GM19351 (cell line): ENCODE data around the gene JMJD8.

Source experiments
- ATAC-seq: cut with Tn5 transposase; IDR thresholded peaks from one replicate; pipeline ENCODE4 v1.9.1; 2021; ENCODE audit warnings: mild to moderate bottlenecking, moderate library complexity; ENCODE audit not compliant: unreplicated experiment

Gene JMJD8, protein sequence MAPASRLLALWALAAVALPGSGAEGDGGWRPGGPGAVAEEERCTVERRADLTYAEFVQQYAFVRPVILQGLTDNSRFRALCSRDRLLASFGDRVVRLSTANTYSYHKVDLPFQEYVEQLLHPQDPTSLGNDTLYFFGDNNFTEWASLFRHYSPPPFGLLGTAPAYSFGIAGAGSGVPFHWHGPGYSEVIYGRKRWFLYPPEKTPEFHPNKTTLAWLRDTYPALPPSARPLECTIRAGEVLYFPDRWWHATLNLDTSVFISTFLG

DNA sequence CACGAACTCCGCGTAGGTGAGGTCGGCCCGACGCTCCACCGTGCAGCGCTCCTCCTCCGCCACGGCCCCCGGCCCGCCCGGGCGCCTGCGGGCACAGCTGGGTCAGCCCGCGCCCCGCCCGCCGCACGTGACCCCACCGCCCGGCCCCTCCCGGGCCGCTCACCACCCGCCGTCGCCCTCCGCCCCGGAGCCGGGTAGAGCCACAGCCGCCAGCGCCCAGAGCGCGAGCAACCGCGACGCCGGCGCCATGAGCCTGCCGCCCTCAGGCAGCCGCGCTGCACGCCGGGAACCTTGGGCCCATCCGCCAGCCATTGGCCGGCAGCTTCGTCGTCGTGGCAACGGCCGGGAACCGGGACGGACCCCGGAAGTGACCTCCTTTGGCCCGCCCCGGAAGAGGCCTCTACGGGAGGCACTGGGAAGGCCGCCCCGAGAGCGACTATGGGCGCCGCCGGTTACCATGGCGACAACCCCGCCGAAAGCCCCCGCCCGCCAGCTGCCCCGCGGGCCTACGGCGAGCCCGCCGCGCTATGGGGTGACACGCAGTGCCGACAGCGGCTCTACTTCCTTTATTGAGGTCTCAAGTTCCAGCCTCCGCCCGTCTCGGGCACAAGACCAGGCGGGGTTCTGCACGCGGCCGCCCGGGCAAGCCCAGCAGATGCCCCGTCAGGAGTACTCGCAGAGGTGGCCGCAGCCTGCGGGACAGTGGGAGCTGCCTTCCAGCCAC lies at the start of gene JMJD8:
JMJD8 (minus strand) TSS at position 264 of the 724 bp plus-strand sequence; CDS start at position 249, 15 bp downstream.
- peak; percentile 79 for ATAC-seq

DNA sequence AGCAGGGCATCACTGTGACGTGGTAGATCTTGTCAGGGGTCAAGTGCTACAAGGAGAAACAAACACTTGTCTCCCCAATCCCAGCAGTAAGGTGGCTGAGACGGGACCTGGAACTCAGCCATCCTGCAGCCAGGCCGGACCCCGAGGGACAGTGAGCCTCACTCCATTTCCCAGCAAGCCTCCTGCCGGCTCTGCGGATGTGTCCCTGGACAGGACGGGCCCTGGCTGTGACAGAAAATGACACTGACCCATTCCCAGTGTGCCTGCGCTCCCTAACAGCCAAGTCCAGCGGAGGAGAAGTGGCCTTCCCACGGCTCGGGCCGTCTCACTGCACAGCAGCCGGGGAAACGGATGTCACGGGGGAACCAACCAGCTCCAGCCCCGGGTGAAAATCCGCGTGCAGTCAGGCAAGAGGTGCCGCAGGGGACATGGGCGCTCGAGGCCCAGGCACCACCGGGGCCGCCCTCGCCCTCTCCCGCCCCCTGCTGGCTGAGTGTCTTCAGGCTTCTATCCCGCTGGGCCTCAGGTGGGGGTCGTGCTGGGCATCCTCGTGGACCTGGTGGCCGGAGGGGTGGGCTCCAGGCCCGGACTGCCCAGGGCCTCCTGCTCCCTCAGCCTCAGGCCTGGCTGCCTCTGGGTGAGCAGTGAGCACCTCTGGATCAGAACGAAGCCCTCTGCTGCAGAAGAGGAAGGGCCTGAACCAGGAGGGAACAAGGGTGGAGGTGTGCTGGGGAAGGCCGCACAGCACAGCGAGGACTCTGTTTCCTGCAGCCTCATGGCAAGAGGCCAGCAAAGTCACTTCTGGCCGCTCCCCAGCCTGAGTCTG lies 49.5 kb upstream of the JMJD8 start:
- ATAC-seq, result no peak

DNA sequence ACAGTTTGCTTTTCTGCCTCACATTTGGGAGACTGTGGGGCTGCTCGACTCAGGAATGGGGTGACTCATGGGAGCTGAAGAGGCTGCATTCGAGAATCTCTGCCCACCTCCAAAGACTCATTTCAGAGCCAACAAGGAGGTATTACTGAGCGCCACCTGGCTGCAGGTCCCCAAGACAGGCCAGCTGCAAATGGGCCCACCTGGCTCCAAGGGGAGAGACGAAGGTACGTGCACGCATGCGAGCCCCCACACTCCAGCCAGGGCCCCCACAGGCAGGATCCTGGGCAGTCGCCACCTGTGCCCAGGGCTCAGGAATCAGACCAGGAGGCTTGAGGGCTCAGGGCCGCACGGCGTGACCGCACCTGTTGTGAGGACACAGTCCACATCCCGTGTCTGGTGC lies 48.8 kb upstream of the JMJD8 start:
- no peak for ATAC-seq

DNA sequence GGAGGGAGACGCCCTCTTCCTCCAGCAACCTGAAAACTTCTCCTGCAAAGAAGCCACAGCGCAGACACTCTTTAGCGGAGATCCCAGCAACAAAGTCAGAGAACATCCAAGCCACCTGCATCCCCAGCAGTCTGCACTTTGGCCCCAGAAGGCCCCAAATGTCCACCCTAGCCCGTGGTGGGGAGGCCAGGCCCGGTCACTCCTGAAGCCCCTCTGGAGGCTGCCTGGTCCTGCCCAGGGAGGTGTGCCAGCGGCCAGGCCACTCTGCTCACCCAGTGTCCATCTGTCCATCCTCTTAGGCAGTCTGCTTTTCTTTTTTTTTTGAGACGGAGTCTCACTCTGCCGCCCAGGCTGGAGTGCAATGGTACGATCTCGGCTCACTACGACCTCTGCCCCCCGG lies 48.2 kb upstream of the JMJD8 start:
- ATAC-seq, result no peak

DNA sequence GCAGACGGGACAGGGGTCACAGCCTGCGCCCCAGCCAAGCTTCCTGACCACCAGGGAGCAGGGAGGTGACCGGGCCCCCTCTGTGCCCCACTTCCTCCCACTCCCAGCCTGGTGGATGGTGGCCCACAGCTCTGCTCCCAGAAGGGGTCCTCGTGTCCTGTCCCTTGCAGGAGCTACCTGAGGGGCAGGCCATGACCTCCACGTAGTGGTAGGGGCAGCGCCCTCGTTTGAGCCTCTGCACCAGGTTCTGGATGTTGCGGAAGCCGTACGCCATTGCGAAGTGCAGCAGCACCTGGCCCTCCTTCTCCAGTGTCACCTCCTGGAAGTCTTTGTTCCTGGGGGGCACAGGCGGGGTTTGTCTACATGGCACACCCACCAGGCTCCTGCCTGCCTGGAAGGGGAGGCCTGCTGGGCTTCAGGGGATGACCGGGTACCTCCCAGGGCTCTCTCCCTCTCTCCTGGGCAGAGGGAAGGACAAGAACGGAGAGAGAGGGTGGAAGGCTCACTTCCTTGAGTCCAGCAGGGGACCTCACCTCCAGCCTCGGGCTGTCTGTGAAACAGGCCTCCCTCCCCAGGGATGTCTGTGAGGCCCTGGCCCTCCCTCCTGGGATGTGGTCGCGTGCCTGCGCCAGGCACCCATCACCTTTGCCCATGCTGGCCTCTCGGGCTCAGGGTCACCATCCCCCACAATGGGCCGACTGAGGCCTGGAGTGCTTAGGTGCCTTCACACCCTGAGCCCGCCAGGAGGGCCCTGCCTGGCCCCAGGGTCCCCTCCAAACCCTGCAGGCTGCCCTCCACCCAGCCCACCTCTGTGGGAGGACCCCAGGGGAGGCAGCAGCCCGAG lies 46.8 kb upstream of the JMJD8 start:
- no peak for ATAC-seq

DNA sequence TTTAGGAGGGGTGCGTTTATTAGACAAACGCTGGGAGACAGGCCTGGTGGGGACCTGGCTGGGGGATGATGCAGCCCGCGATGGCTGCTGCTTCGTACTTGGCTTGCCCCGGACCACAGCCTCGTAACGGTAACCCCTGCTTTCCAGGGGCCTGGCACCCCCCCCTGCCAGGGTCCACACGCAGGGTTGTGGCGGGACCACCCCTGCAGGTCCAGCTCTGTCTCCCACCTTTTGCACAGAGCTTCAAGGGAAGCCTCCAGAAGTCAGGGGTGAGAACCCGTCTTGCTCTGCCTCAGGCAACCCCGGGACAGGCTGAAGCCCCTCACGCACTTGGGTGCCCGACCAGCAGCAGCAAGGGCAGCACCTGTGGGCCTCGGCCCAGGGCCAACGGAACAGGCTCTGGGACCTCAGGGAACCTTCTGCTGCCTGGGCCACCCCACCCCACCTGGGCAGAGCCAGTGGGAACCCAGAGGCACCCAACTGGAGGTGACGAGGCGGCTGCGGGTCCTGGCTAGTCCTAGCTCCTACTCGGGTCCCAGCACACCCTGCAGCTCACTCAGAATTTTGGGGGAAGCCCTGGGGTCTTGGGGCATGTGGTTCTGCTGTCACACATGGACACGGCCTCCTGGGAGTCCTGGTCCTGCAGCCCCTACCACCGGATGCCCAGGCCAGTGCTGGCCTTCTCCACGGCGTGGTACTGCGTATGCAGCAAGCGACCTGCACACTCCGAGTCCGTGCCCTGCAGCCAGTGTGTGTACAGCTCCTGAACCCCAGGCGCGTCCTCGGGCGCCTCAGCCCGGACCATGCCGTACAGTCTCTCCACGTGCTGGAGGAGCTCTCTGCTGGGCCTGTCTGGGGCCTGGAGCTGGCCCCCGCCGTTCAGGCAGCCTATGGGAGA lies 45.9 kb upstream of the JMJD8 start:
- ATAC-seq, result no peak

DNA sequence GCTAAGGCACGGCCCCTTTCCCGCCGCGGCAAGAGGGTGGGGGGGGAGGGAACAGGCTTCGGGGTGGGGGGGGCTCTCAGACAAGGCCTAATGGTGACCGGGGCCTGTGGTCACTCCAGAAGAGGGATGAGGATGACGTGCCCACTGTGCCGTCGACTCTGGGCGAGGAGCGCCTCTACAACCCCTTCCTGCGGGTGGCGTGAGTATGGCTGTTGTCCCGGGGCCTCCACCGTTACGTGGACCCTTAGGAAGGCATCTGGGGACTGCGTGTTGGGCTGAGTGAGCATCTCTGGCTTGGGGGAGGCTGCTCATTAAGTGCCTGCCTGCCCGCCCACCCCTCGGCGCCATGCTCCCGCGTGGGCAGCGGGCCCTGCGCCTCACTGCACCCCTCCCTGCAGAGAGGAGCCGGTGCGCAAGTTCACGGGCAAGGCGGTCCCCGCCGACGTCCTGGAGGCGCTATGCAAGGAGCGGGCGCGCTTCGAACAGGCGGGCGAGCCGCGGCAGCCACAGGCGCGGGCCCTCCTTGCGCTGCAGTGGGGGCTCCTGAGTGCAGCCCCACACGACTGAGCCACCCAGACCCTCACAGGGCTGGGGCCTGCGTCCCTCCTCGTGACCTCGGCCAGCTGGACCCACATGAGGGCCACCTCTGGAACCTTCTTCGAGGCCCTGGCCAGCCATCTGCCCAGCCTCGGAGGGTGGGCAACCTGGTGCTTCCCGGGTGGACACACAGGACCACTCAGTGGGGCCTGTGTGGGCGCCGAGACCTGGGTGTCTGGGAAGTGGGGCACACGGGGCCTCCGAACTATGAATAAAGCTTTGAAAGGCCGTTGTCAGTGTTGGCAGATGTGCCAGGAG lies 45.0 kb upstream of the JMJD8 start:
- ATAC-seq, result no peak

DNA sequence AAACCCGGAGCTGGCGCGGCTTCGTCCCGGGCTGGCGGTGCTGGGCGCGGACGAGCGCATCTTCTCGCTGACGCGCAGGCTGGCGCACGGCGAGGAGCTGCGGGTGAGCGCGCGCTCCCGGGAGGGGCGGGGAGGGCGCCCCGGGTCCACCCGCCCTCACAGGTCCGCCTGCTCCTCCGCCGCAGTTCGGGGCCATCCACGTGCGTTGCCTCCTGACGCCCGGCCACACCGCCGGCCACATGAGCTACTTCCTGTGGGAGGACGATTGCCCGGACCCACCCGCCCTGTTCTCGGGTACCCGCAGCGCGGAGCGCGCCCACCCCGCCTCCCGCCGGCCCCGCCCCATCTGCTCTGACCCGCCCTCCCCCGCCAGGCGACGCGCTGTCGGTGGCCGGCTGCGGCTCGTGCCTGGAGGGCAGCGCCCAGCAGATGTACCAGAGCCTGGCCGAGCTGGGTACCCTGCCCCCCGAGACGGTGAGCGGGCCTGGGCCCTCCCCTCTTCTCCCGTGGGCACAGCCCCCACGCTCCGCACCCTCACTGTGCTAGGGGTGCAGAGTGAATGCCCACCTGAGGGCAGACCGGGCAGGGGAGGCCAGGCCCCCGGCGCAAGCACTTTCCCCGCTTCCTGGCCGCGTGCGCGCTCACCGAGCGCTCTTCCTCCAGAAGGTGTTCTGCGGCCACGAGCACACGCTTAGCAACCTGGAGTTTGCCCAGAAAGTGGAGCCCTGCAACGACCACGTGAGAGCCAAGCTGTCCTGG lies 44.2 kb upstream of the JMJD8 start:
- ATAC-seq, result no peak

DNA sequence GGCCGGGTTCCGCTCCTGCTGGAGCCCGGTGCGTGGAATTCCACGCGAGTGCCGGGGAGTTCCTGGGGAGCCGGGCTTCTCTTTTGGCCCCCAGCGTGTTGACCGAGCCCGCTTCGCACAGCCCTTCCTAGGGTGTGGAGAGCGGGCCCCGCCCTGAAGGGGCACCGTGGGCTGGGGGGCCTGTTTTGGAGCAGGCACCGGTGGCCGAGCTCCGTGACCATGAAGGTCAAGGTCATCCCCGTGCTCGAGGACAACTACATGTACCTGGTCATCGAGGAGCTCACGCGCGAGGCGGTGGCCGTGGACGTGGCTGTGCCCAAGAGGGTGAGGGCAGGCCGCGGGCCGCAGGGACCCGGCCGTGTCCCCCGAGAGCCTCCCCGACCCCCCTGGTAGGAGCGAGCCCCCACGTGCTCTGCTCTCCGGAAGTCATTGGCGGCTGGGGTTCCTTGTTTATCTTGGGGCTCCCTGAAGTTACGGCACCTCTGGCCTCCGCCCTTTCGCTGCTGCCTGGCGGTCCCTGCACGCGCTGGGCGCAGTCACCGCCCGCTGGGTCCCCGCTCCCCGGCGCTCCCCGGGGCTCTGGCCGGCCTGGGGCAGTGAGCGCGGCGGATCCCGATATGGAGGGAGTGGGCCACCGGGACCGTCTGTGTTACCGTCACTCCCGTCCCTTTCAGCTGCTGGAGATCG lies 43.3 kb upstream of the JMJD8 start:
- peak; percentile 14 for ATAC-seq

DNA sequence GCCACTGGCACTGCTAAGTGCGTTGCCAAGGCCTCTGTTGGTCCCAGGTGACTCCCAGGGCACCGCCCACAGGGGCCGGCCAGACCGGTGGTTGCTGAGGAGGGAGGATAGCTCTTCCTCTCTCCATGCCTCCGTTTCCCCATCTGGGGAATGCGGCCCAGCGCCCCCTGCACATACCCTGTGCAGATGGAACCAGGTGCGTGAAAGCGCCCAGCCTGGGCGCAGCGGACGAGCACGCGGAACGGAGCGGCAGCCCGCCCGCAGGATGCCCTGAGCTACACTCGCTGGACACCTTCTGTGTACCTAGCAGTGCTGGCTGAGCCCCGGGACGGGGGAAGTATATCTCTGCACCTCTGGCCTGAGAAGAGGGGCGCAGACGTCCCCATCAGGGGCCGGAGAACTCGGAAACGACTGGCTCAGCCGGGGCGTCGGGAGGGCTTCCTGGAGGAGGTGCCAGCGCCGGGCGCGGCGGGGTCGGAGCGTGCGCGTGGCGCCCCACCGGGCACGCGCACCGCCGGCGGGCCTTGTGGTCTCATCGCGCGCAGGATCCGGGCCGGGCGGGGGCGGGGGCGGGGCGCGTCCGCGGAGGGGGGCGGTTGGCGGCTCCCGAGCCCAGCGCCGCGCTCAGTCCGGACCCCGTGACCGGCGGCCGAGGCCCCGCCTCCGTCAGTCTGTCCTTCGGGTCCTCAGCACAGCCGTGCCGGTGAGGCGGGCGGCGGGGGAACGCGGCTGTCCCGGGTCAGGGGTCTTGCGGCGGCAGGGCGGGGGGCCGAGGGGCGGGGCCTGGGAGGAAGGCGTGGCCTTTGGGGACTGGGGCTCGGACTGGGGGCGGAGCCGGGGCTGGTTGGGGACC lies 42.5 kb upstream of the JMJD8 start, which contains the start of the genes CCDC78 and HAGHL:
CCDC78 (minus strand) TSS at position 6 of the 853 bp plus-strand sequence. CDS start 76 bp downstream, outside the sequence.
HAGHL (plus strand) TSS at position 669 of the 853 bp plus-strand sequence. CDS start 404 bp downstream, outside the sequence.
- ATAC-seq, result peak; percentile 37

DNA sequence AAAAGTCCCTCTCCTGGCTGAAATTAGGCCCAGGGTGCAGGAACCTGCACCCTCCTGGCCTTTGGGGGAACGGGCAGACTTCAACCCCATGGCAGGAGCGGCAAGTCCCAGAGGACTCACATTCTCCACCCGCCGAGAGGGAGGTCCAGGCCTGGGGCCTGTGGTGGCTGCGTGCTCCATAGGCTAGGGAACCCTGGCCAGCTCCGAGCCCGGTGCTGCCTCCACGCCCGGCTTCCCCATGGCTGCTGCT lies 42.0 kb upstream of the JMJD8 start:
- ATAC-seq, result no peak

DNA sequence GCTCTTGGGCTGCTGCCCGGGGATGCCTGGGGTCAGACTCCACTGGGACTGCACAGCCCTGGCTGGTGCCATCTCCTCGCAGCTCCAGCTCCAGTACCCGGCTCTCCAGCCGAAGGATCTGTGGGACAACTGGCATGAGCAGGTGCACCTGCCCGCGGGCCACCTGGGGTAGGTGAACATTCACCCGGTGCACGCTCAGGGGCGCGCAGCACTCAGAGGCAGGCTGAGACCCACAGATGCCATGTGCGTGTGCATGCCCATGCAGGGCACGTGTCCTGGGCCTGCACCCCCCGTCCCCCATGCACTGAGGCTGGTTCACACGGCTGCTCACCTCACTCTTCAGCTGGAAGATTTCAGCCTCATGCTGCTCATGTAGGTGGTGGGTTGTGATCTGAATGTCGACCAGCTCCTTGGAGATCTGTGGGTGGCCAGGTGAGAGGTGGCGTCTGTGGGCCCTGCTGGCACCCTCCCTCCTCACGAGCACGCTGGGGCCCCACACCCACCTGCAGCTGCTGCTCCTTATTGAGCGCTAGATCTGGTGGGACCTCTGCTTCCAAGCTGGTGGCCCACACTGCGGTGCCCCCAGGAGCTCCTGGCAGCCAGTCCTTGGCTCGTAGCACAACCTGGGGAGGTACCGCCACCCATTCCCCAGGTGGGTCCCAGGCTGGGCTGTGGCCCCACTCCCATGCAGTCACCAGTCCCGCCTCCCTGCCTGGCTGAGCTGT lies 41.5 kb upstream of the JMJD8 start:
- ATAC-seq, result no peak

DNA sequence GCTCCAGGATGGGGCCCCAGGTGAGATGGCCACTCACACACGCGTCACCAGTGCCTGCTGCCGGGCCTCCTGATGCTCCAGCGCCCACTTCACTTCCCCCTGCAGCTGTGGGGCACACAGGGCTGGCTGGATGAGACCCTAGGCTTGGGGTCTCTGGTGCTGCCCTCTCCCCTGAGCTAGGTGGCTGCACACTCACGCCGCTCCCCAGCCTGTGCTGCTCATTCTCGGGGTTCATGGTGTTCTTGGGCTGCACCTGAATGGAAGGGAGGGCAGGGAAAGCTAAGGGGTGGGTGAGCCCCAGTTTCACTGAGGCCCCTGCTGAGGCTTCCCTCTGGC lies 40.9 kb upstream of the JMJD8 start:
- ATAC-seq, result no peak

DNA sequence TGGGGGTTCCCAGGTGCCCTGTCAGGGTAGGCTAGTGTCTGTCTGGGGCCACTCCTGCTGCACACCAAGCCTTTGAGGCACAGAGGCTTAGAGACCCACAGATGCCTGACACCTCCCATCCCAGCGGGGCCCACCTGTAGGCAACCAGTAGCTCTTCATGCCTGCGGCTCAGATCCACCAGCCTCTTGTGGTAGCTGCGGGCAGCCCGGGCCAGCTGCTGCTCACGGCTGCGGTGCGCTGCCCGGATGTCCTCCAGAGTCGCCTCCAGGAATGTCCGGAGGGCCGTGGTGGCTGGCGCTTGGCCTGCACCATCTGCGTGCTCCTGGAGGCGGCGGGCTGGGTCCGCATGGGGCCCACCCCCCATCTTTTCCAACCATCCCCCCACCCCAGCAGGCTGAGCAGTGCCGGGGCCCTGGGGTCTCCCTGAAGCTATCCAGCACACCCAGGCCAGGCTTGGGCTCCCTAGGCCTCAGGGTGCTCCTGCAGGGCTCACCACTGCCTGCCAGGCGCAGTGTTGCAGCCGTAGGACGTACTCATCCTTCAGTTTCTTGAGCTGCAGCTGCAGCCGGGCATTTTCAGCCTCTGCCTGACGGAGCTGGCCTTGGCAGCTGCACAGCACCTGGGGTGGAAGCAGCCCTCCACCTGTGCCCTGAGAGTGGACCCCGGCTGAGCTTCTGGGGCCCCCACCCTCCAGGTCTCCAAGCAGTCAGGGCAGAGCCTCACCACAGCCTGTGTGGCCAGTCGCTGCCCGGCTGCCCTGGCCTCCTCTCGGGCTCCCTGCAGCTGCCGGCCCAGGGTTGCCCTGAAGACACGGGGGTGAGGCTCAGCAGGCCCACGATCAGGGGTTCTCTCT lies 40.3 kb upstream of the JMJD8 start:
- no peak for ATAC-seq

DNA sequence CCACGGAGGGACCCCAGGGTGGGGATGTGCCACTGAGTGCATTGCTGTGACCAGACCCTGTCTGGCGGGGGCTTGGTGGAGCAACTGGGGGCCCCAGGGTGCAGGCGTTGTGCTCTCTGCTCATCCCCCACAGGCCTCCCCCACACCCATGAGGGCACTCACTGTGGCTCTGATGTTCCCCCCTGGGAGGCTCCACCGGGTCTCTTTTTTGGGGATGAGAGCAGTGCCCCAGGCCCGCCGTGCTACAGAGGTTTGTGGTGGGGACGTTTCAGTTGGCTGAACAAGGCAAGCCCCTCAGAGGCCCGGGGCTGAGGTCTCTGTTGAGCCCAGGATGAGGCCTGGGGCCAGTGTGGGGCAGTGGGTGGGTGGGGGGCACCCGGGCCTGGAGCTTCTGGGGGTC lies 39.6 kb upstream of the JMJD8 start:
- no peak for ATAC-seq
